GM18867 (cell line): ENCODE data around the gene GPD2.

Experiments used
- ATAC-seq: cut with Tn5 transposase; IDR thresholded peaks from one replicate; pipeline ENCODE4 v1.9.1; 2021; ENCODE audit warnings: mild to moderate bottlenecking, moderate library complexity; ENCODE audit not compliant: unreplicated experiment

GPD2 gene

GRCh38 chr2:156435396-156435717 is 822 bp upstream of the GPD2 start:
- ATAC-seq, result no peak

- ATAC-seq, result peak; percentile 60
Observed at GRCh38 chr2:156436497-156437085, 412 bp downstream of the GPD2 start.

GRCh38 chr2:156437272-156437930 is 1.2 kb downstream of the GPD2 start:
- ATAC-seq, result peak; percentile 47

- ATAC-seq, result no peak
Observed at GRCh38 chr2:156437931-156438410, 1.8 kb downstream of the GPD2 start.

GRCh38 chr2:156443089-156443488 is 6.9 kb downstream of the GPD2 start:
- no peak for ATAC-seq

GRCh38 chr2:156445296-156446220 is 9.4 kb downstream of the GPD2 start:
- ATAC-seq, result peak; percentile 83

GRCh38 chr2:156447761-156448160 is 11.6 kb downstream of the GPD2 start:
- no peak for ATAC-seq

- no peak for ATAC-seq
Observed at GRCh38 chr2:156448766-156449165, 12.6 kb downstream of the GPD2 start.

- no peak for ATAC-seq
Observed at GRCh38 chr2:156452971-156453370, 16.8 kb downstream of the GPD2 start.

GRCh38 chr2:156455361-156455975 is 19.3 kb downstream of the GPD2 start:
- peak; percentile 44 for ATAC-seq

GRCh38 chr2:156456616-156457015 is 20.4 kb downstream of the GPD2 start:
- peak; percentile 88 for ATAC-seq

- ATAC-seq, result no peak
Observed at GRCh38 chr2:156457523-156458517, 21.6 kb downstream of the GPD2 start.

GRCh38 chr2:156459720-156460119 is 23.5 kb downstream of the GPD2 start:
- ATAC-seq, result no peak

- ATAC-seq, result no peak
Observed at GRCh38 chr2:156464106-156464505, 27.9 kb downstream of the GPD2 start.

GRCh38 chr2:156465573-156465972 is 29.4 kb downstream of the GPD2 start:
- no peak for ATAC-seq

- peak; percentile 41 for ATAC-seq
Observed at GRCh38 chr2:156466739-156467405, 30.7 kb downstream of the GPD2 start.

- no peak for ATAC-seq
Observed at GRCh38 chr2:156470975-156471583, 34.9 kb downstream of the GPD2 start.

- no peak for ATAC-seq
Observed at GRCh38 chr2:156471762-156472161, 35.6 kb downstream of the GPD2 start.

- peak; percentile 54 for ATAC-seq
Observed at GRCh38 chr2:156472686-156473085, 36.5 kb downstream of the GPD2 start.
